Stimulated activated CD4-positive, alpha-beta T cell treated with anti-CD3 and anti-CD28 coated beads, Interleukin-12 subunit alpha, Interleukin-12 subunit beta, amount 100 ng/mL, for 4 hours (primary cell): ENCODE data around the gene COP1.
"Not testable (repeated sequence)": the region's sequence is repeated elsewhere in the genome, so short reads cannot be mapped to it uniquely, and the experiment has no call there.

Experiments used
- DNase-seq: peaks from one replicate; pipeline ENCODE4 v3.0.0-alpha.2; 2020

The COP1 gene

DNA sequence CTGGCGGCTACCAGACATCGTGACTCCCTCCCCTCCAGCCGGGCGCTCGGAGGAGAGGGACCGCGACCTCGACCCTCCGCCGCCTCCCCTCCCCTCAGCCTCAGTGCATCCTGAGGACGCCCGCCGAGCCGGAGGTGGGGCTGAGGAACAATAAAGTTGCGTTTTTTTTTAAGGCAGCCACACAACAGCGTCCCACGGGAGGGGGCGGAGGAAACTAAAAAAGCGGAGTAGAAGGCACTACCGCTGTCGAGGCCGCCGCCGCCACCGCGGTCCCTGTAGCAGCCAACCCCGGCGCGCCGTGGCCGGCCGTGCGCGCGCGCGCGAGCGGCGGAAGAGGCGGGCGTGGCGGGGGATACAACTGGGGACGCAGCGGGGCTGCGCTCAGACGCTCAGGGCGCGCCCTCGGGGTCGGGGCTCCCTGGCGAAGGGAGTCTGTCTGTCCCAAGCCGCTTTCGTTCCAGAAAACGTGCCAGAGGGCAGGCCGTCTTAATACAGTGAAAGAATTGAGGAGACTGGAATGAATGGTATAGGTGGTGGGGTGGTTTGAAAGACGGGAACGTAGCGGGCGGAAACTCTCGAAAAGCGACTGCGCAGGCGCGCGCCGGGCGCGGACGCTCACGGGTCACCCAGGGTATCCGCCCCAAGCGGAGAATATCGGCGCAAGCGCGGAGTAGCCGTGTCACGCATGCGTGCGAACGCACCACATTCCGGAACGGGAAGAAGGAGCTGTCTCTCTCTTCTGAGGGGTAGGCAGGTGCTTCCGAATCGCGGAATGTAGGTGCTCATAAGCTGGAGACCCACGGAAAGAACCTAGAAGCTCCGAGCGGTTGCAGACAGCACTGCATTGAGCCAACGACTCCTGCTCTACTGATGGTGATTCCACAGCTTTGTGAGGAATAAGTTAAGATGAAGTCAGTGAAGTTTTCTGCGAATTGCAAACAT, at the start of gene COP1:
Gene COP1, minus strand, starts transcription at position 326 of the 942 bp plus-strand sequence. Its CDS starts 308 bp downstream, at position 18.
- peak; percentile 94 for DNase-seq

DNA sequence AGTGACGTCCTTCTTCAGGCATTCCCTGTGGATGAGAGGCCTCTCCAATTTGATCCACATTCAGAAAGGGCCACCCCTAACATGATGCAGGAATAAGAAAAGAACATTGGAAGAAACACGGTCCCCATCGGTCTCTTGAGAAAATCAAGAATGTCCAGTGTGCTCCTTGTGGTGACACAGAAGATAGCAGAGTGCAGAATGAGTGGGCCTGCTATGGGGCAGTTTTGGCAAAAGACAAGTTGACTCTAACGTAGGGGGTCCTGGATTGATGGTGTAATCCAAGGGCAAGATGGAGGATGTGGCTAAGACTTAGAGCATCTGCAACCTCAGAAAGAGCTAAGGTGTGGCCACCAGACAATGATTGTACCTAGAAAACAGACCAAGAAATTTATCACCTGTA, 45.1 kb upstream of the COP1 start:
- no peak for DNase-seq

DNA sequence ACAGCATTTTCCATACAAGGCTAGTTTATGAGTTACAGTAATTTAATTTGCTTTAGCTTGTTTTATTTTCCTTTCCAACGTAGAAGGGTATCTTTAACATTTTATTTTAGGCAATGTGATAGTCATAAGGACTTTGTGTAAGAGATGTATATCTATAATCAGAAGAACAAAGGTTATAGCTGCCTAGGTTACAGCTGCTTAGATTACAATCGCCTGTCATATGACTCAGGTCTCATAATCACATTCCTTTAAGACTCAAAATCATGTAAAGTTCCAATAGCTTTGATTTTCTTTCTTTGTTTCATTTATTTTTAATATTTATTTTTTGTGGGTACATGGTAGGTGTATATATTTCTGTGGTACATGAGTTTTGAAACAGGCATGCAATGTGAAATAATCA, 37.8 kb upstream of the COP1 start:
- no peak for DNase-seq

DNA sequence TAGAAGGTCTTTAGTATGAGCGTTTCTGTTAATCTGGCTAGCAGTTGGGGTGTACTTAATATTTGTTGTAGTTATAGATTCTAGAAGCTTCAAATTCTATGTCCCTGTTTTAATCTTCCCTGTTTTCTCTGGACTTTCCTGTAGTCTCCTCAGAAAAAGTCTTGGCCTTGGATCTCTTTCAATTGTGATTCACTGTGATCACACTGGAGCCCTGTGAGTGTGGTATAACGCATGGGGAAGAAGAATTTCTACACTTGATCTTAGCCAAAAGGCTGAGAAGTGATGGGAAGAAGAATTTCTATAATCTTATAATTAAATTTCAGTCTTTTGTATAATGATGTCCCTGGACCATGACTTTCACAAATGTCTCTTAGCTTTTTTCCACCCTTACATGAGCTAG, 36.7 kb upstream of the COP1 start:
- DNase-seq, result no peak

DNA sequence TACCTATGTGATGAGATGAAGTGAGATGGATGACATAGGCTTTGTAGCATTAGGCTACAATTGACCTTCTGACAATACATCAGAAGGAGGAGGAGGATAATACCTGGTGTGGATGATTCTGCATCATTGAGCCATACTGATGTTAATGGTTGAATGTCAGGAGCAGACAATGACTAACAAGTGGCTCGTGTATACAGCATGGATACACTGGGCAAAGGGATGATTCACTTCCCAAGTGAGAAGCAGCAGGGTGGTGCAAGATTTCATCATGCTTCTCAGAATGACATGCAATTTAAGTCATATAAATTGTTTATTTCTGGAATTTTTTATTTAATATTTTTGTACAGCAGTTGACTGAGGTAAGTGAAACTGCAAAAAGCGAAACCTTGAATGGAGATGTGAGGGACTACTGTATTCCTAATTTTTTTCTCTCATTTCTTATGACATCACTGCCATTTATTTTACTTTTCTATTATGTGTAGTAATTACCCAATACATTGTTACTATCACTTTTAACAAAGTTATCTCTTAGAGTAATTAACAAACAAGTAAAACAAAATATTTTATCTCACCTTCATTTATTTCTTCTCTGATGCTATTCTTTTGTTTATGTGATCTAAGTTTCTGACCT, 34.4 kb upstream of the COP1 start:
- no peak for DNase-seq

DNA sequence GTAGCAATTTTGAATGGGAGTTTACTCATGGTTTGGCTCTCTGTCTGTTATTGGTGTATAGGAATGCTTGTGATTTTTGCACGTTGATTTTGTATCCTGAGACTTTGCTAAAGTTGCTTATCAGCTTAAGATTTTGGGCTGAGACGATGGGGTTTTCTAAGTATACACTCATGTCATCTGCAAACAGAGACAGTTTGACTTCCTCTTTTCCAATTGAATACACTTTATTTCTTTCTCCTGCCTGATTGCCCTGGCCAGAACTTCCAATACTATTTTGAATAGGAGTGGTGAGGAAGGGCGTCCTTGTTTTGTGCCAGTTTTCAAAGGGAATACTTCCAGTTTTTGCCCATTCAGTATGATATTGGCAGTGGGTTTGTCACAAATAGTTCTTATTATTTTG, 26.6 kb upstream of the COP1 start:
- not testable (repeated sequence) for DNase-seq

DNA sequence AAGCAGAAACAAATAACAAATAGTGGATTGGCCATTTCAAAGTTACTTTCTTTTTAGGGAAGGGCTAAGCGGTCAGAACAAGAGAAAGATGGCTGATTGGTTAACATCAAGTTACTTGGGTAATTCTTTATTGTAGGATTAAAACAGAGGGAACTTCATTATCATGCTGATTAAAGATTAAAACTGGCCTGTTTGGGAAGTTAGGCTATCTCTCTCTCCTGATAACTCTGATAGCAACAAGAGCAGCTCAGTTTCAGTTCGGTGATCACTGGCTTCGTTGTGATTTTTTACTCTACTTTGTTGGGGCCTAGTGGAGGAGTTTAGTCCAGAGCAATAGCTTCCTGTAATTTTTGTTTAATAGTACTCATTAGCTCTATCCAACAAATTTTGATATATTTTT, 20.5 kb upstream of the COP1 start:
- no peak for DNase-seq

DNA sequence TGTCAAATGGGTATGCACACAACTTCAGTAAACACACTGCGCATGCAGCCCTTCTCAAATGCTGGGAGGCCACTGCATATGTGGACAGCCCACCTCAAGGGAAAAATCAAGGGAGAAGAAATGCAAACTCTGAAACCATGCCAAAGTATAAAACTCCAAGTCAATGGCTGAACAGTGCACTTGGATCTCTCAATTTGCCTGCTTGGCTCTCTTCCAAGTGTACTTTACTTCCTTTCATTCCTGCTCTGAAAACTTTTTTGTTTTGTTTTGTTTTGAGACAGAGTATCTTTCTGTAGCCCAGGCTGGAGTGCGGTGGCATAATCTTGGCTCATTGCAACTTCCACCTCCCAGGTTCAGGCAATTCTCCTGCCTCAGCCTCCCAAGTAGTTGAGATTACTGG, 18.8 kb upstream of the COP1 start:
- DNase-seq, result no peak

DNA sequence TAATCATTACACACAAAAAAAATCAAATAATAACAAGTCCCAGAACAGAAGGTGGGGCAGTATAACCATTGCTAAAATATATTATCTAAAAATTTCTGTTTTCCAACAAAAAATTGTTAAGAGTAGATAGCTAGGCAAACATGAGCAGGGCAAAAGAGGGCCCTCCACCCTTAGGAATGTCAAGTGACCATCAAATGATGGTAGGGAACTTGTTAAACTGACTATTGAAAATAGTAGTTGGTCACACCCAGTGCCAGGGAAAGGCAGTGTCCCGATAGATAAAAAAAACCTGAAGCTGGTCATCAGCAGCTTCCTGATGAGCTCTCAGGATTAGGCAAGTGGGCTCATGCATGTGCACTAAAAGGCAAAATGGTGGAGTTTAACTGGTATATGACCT, 18.4 kb upstream of the COP1 start:
- no peak for DNase-seq

DNA sequence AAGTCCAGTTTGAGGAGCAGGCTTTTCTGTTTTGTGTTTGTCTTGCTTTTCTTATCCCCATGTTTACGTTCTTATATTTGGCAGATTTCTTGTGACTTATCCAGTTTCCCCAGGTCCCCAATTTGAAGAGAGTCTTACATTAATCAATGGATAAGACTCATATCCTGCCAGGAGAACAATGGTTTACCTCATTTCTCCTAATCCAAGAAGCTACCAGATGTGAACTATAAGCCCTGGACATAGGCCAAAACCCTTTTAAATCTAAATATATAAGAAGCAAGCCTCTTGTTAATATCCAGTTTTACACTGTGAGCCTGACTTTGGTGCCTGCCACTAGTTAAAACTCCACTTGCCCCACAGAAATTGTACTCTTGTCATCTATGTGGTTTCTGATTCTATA, 15.1 kb upstream of the COP1 start:
- no peak for DNase-seq

DNA sequence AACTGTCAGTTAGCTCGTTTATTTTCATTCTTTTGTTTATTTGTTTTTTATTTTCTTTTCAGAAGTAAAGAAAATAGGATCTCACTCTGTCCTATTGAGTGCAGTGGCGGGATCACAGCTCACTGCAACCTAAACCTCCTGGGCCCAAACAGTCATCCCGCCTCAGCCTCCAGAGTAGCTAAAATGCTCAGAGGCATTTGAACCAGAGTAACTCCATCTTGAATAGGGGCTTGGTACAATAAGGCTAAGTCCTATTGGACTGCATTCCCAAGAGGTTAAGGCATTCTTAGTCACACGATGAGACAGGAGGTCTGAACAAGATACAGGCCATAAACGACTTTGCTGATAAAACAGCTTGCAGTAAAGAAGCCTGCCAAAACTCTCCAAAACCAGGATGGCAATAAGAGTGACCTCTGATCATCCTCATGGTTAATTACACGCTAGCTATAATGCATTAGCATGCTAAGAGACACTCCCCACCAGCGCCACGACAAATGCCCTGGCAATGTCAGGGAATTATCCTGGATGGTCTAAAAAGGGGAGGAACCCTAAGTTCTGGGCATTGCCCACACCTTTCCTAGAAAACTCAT, 13.1 kb upstream of the COP1 start:
- DNase-seq, result no peak

DNA sequence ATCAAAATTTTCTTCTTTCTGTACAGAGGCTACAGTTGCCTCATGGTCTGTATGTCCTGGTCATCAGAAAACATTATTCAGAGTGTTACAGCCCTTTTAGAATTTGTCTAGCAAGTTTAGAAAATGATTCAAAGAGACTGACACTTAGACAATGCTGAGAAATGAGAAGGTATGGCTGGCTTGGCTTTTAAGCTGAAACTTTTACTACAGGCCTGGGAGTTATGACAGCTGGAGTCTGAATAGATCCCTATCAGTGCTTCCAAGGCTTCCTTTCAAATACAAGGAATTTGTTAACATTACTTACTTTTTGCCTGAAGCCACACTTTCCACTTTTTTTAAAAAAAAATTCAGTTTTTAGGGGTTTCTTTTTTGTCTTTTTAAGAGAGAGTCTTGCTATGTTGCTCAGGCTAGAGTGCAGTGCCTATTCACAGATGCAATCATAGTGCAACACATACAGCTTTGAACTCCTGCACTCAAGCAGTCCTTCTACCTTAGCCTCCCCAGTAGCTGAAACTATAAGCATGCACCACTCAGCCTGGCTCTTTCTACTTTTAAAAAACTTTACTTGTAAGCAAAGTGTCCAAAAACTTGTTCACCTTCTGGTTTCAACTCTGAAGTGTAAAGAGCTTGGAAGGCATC, 10.5 kb upstream of the COP1 start:
- no peak for DNase-seq

DNA sequence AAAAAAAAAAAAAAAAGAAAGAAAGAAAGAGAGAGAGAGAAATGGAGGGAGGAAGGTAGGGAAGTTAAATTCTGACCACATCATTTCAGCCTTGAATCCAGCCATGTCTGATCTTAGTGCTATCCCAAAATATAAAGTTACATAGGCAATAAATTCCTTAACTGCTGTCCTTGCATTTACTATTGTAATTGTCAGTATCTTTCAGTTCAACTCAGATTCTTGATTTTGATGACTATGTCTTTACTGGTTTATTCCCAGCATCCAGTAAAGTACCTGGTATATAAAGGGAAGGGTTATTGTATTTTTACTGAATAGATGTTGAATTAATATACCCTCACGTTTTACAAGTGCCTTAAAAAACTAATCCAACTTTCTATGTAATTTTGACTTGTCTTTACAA, 8.9 kb upstream of the COP1 start:
- no peak for DNase-seq

DNA sequence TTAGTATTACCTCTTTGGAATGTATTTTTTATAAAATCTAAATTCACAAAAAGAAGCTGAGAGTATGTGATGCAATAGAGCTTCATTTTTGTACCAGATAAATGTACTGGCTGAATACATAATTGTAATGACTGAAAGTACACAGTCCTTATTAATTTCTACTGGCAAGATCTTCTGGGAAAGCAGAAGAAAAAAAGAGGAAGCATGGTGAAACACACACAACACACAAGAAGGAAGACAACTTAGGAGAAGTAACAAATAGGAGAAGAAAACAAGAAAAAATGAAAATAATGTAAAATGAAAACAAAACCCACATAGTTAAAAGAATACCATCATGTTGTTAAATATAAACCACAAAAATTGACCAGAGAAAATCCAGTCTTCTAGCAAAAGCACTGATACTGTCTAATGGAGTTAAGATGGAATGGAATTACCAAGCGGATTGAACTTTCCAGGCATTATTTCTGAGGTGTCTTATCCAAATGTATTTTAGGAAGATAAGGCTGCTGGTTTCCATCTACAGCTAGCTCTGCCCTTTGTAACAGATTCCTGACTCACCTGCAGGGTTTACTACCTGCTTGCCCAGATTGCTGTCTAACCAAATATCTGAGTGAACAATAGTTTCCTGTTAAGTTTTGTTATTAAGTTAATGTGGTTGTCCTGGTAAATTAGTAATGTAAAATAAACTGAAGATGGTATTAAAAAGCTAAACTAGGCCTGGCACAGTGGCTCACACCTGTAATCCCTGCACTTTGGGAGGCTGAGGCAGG, 4.5 kb upstream of the COP1 start:
- DNase-seq, result no peak

DNA sequence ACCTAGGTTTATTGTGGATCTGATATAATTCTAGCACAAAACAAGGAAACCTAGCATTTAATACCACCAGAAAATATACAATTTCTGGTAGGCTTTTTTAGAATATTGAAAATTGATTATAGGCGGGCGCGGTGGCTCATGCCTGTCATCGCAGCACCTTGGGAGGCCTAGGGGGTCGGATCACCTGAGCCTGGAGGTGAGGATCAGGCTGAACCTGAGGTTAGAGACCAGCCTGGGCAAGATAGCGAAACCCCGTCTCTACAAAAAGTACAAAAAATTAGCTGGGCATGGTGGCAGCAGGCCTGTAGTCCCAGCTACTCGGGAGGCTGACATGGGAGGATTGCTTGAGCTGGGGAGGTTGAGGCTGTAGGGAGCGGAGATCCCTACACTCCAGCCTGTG, 948 bp upstream of the COP1 start:
- DNase-seq, result no peak

DNA sequence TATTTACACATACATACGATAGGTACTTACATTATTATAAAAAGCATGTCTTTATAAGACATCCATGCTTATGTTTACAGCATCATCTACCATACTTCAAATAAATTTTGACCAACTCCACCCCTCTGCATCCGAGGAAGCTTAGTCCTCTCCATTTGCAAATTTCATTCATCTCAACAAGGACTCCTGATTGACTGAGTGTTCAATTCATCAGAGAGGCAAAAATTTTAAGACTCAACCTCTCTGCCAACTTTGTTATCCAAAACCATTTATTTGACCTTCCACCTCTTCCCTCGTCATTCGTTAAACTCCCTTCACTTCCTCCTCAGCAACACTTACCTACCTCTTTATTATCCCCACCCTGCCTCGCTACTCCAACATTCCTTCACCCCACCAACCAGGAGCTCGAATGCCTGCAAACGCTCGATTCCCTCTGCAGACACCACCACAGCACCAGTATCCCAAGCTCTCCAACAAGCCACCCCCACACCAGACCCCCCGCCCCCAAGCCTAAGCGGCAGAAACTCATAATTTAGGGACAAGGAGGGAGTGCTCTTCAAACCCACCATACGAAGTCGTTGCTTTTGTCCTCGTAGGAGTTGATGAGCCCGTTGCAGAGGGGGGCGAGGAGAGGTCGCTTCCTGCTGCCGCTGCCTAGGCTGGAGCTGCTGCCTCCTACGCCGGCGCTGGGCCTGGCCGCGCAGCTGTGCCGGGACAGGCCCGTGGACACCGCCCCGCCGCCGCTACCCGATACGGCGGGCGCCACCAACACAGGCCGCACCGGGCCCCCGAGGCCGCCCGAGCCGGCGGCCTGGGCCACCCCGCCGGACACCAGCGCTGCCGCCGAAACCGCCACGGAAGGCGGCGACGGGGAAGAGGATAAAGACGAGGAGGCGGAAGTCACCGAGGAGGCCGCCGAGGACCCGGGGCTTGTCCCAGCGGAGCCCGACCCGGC, 803 bp downstream of the COP1 start:
- DNase-seq, result peak; percentile 38

DNA sequence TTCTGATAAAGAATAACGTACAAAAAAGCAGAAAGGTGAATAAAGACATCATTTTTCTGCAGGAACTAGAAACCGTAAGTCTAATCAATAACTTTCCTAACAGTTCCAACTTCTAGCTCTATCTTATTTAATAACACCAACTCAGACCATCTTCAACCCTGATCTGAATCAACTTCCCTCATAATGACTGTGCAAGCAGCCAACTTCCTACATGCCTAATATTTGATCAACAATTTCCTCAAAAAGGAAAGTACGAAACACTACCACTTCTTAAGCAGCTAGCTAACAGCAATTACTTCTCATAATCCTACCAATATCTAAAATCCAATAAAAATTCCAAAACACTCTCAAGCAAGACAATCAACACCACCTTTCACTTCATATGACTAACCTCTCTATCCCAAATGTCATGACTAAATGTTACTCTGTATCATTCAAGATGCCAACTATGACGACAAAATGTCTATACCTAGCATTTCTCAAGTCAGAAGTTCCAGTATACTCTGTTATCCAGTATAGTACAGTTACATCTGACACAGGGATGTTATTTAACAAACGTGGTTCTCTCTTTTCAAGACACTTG, 1.7 kb downstream of the COP1 start:
- no peak for DNase-seq

DNA sequence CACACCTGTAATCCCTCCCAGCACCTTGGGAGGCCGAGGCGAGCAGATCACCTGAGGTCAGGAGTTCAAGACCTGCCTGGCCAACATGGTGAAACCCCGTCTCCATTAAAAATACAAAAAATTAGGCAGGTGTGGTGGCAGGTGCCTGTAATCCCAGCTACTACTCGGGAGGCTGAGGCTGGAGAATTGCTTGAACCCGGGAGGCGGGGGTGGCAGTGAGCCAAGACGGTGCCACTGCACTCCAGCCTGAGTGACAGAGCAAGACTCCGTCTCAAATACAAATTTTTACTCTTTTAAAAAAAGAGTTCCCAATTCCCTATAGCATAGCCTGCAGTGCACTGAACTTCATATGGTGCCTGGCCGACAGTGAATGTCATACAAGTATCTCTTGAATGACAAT, 2.4 kb downstream of the COP1 start:
- DNase-seq, result not testable (repeated sequence)

DNA sequence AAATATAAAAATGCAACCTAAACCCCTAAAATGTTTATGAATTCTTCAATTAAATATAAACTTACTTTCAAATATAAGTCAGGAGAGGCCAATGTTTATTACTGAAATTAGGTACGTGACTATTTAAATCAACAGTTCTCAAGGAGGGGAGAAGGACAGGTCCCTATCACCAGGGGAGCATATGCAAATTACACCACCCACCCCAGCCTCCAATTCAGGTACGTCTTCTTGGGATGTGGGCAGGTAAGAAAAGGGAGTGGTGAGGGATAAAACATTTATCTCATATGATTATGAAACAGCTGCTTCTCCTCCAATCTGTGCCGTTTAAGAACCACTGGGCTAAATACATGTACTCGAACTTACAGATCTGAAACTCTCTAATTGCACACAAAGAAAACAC, 3.4 kb downstream of the COP1 start:
- no peak for DNase-seq

DNA sequence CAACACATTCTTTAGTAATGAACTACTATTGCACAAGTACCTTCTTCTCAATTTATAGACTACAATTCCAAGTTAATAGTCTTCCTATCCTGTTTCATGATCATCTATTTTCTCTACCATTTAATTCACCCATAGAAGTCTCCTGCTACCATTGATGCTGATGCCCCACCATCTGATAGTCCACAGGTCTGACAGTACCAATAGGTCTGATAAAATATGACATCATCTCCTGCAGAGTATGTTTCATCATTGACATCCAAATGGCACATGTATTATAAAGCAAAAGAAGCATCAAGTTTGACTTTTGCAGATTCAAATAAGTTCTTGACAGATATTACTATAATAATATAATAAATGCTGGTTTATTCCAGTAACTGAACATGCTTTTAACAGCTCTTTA, 5.5 kb downstream of the COP1 start:
- DNase-seq, result no peak

DNA sequence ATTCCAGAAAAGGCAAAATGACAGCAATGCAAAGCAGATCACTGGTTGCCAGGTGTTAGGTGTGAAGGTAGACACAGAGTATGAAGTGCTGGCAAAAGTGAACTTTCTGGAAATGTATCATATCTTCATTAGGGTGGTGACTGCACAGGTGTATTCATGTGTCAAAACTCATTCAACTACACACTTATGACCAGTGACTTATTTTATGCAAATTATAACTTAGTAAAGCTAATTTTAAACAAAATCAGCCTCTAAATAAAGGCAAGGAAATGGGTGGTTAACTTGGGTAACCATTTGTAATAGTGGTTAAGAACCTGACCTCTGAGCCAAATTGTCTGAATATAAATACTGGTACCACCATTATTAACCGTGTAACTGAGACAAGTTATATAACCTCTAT, 7.4 kb downstream of the COP1 start:
- no peak for DNase-seq
